ENCODE results near the gene ZSCAN31. TPM values are rescaled to one million over a fixed set of nuclear protein-coding genes. Genes with fewer than 3 reads are reported as not detected.

ZSCAN31 gene
- total and polyA plus RNA-seq, 9 of the 15 experiments (the other 6 are each of a cell fraction or from before 2014, with no cell fraction given), result 3.9 to 12.1 (median 7.0) TPM

- POLR2A ChIA-PET, result no interaction called here
- no peak overlapping the region for H3K9ac ChIP-seq (ENCODE audit: insufficient read depth in 1 of 2, low read depth in 2 of 2, low read length in 2 of 2)
- no peak overlapping the region for H3K4me3 ChIP-seq
- no peaks in the 10 kb centered on the region for H4K20me1 ChIP-seq (replicated peaks; ENCODE audit: control insufficient read depth, insufficient read depth, low read length)
- TF ChIP-seq SIN3B (IDR thresholded peaks at IDR 0.05; ENCODE audit: low read depth) (no peak), MITF (IDR thresholded peaks at IDR 0.05) (no peak), POLR2H (tag; IDR thresholded peaks at IDR 0.05; ENCODE audit: low read depth) (0 out of 2 replicates have a peak, but pooled peaks have one; percentile 10), CBX3 (IDR thresholded peaks at IDR 0.05; ENCODE audit: borderline replicate concordance in 1 of 2, low read length in 2 of 2) (peak in 1 of 2 experiments; percentile 71; a peak in 1 of 3 replicates), TRIM28 (IDR thresholded peaks at IDR 0.05) (peak; percentile 57; the same call in 1 of the 2 replicates), ZNF282 (CRISPR knock-in tag; IDR thresholded peaks at IDR 0.05) (no peak)
- H3K36me3 ChIP-seq (ENCODE audit: control insufficient read depth, insufficient read depth, low read length), result peaks cover 29% of the 10 kb centered on the region; the same call in 2 of the 3 replicates
- H3K9me1 ChIP-seq (ENCODE audit: control insufficient read depth, insufficient read depth, low read length), result no peaks in the 10 kb centered on the region
- no TSS peak for BruUV-seq (replicated peaks)
- ATAC-seq, result no peak
- FAIRE-seq, result no peak
- intact Hi-C loops (cut with micrococcal nuclease) (no loop called here), in situ Hi-C loops (cut with MboI) (no loop called here)
- peaks cover 3 to 14% of the 10 kb centered on the region in 2 experiments; a peak in 3 of 5 replicates for H3K4me1 ChIP-seq (replicated peaks in 1 of 2; ENCODE audit: control insufficient read depth in 2 of 2, insufficient read depth in 2 of 2, low read length in 2 of 2)
- no peak overlapping the region for H3K4me2 ChIP-seq (ENCODE audit: insufficient read depth, low read length)
- H3K27ac ChIP-seq (ENCODE audit: extremely low read depth, low read depth, low read length), result no peak overlapping the region
- 81% methylated on average over 1 of the region's 1 CpG for WGBS (ENCODE audit: insufficient coverage, low coverage, missing lambda C conversion rate)
- H3K27me3 ChIP-seq (ENCODE audit: control insufficient read depth in 2 of 2, insufficient read depth in 2 of 2, low read length in 2 of 2), result no peaks in the 10 kb centered on the region
- no peak overlapping the region for H2AFZ ChIP-seq (ENCODE audit: low read depth, low read length)
- no peak for DNase-seq (ENCODE audit: extremely low read depth in 1 of 4, low spot score in 3 of 4)
- peaks cover 7% of the 10 kb centered on the region; the same call in 1 of the 3 replicates for H3K79me2 ChIP-seq (ENCODE audit: control insufficient read depth, insufficient read depth, low read length)
- H3K9me3 ChIP-seq (replicated peaks; ENCODE audit: control insufficient read depth, insufficient read depth, low read depth, low read length), result no peaks in the 10 kb centered on the region; the same call in 1 of the 2 replicates
- CTCF ChIA-PET (ENCODE audit: low intra/inter-chr PET ratio), result no interaction called here
Measured at GRCh38 chr6:28373925-28374324, 38.0 kb upstream of the ZSCAN31 start.

All from K562 (cell line).